Measurements from ENCODE around the gene CPVL.

Gene CPVL

GRCh38 chr7:29044554-29044953, 101.8 kb downstream of the CPVL start:
- no peak for DNase-seq (ENCODE audit: low read depth in 3 of 3)

- DNase-seq (ENCODE audit: low read depth in 3 of 3): no peak
Observed at GRCh38 chr7:29043576-29043975, 102.8 kb downstream of the CPVL start.

GRCh38 chr7:29042824-29043231, 103.5 kb downstream of the CPVL start:
- no peak for DNase-seq (ENCODE audit: low read depth in 3 of 3)

- DNase-seq (ENCODE audit: low read depth in 3 of 3): no peak
Observed at GRCh38 chr7:29041991-29042390, 104.3 kb downstream of the CPVL start.

GRCh38 chr7:29040579-29040925, 105.8 kb downstream of the CPVL start:
- no peak for DNase-seq (ENCODE audit: low read depth in 3 of 3)

GRCh38 chr7:29039821-29040578, 106.3 kb downstream of the CPVL start:
- no peak for DNase-seq (ENCODE audit: low read depth in 3 of 3)

- no peak for DNase-seq (ENCODE audit: low read depth in 3 of 3)
Observed at GRCh38 chr7:29038463-29038862, 107.9 kb downstream of the CPVL start.

- peak in 1 of 3 donors; percentile 1 for DNase-seq (ENCODE audit: low read depth in 3 of 3)
Observed at GRCh38 chr7:29035044-29035740, 111.1 kb downstream of the CPVL start.

- DNase-seq (ENCODE audit: low read depth in 3 of 3): no peak
Observed at GRCh38 chr7:29033584-29033983, 112.8 kb downstream of the CPVL start.

- no peak for DNase-seq (ENCODE audit: low read depth in 3 of 3)
Observed at GRCh38 chr7:29032146-29032545, 114.2 kb downstream of the CPVL start.

GRCh38 chr7:29030781-29031275, 115.5 kb downstream of the CPVL start:
- no peak for DNase-seq (ENCODE audit: low read depth in 3 of 3)

- DNase-seq (ENCODE audit: low read depth in 3 of 3): no peak
Observed at GRCh38 chr7:29022291-29022988, 123.9 kb downstream of the CPVL start.

- no peak for DNase-seq (ENCODE audit: low read depth in 3 of 3)
Observed at GRCh38 chr7:29019896-29020295, 126.4 kb downstream of the CPVL start.

- no peak for DNase-seq (ENCODE audit: low read depth in 3 of 3)
Observed at GRCh38 chr7:29019387-29019786, 127.0 kb downstream of the CPVL start.

GRCh38 chr7:29017713-29018112, 128.6 kb downstream of the CPVL start:
- no peak for DNase-seq (ENCODE audit: low read depth in 3 of 3)

GRCh38 chr7:29014725-29015124, 131.6 kb downstream of the CPVL start:
- DNase-seq (ENCODE audit: low read depth in 3 of 3): no peak

GRCh38 chr7:29013931-29014330, 132.4 kb downstream of the CPVL start:
- DNase-seq (ENCODE audit: low read depth in 3 of 3): no peak

- no peak for DNase-seq (ENCODE audit: low read depth in 3 of 3)
Observed at GRCh38 chr7:29013082-29013695, 133.1 kb downstream of the CPVL start.

GRCh38 chr7:29009947-29010346, 136.4 kb downstream of the CPVL start:
- no peak for DNase-seq (ENCODE audit: low read depth in 3 of 3)

- DNase-seq (ENCODE audit: low read depth in 3 of 3): no peak
Observed at GRCh38 chr7:29008590-29008989, 137.7 kb downstream of the CPVL start.

GRCh38 chr7:29007127-29007526, 139.2 kb downstream of the CPVL start:
- DNase-seq (ENCODE audit: low read depth in 3 of 3): no peak

GRCh38 chr7:29005829-29006228, 140.5 kb downstream of the CPVL start:
- DNase-seq (ENCODE audit: low read depth in 3 of 3): no peak
